Stimulated activated CD4-positive, alpha-beta T cell treated with anti-CD3 and anti-CD28 coated beads, TNF-alpha, amount 100 ng/mL, for 48 hours (primary cell): ENCODE data around the gene PHF19.

ENCODE experiments used
- DNase-seq, 3 donors: peaks; one replicate each; pipeline ENCODE4 v3.0.0-alpha.2; 2020; ENCODE audit warnings: low read depth in 3 of 3

The PHF19 gene

GRCh38 chr9:120913647-120914264, 36.8 kb upstream of the PHF19 start:
- DNase-seq, result no peak

GRCh38 chr9:120912958-120913646, 36.1 kb upstream of the PHF19 start:
- DNase-seq, result no peak

GRCh38 chr9:120911295-120911837, 34.4 kb upstream of the PHF19 start:
- DNase-seq, result no peak

GRCh38 chr9:120910643-120911042, 33.7 kb upstream of the PHF19 start:
- DNase-seq, result no peak

GRCh38 chr9:120909904-120910303, 32.9 kb upstream of the PHF19 start:
- no peak for DNase-seq

- no peak for DNase-seq
These were observed 28.6 kb upstream of the PHF19 start for GRCh38 chr9:120905315-120906164.

- no peak for DNase-seq
These were observed 28.0 kb upstream of the PHF19 start for GRCh38 chr9:120904978-120905301.

GRCh38 chr9:120904061-120904977, 27.3 kb upstream of the PHF19 start:
- DNase-seq, result no peak

- no peak for DNase-seq
These were observed 25.9 kb upstream of the PHF19 start for GRCh38 chr9:120902569-120903535.

- DNase-seq, result no peak
These were observed 25.0 kb upstream of the PHF19 start for GRCh38 chr9:120901755-120902568.

- no peak for DNase-seq
These were observed 23.8 kb upstream of the PHF19 start for GRCh38 chr9:120900824-120901223.

GRCh38 chr9:120899490-120900068, 22.6 kb upstream of the PHF19 start:
- DNase-seq, result no peak

GRCh38 chr9:120898396-120898795, 21.4 kb upstream of the PHF19 start:
- DNase-seq, result no peak

- no peak for DNase-seq
These were observed 19.0 kb upstream of the PHF19 start for GRCh38 chr9:120895951-120896350.

GRCh38 chr9:120894321-120895148, 17.5 kb upstream of the PHF19 start:
- no peak for DNase-seq

GRCh38 chr9:120893611-120894307, 16.8 kb upstream of the PHF19 start:
- no peak for DNase-seq

- DNase-seq, result no peak
These were observed 16.0 kb upstream of the PHF19 start for GRCh38 chr9:120892748-120893610.
